C4-2B (cell line): ENCODE results near the gene STK4.

Experiments used
- ZFX ChIP-seq: fragments of 450-650 bp; IDR thresholded peaks from 2 replicates; pipeline ENCODE4 v1.6.1; 2017
- TF ChIP-seq, protein P1 (sequence below): fragments of 450-650 bp; conservative IDR thresholded peaks from 2 replicates; pipeline ENCODE4 v1.5.1; 2017; ENCODE audit warnings: mild to moderate bottlenecking

DNA sequence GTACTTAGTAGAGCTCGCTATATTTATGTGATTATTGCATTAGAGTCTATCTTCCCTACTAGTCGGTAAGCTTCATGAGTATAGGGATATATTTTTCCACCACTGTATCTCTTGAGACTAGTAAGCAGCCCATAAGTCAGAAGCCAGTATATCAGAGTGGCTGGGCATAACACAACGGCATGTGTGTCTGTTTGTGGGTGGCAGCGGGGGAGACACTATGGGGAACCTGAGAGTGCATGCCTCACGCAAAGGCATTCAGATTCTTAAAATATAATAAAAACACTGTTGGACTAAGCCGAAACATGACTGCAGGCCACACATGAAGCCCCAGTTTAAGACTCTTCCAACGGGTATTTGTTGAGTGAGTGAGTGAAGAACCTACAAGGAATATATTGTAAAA, 126.6 kb downstream of the STK4 start:
- TF ChIP-seq, protein P1, sequence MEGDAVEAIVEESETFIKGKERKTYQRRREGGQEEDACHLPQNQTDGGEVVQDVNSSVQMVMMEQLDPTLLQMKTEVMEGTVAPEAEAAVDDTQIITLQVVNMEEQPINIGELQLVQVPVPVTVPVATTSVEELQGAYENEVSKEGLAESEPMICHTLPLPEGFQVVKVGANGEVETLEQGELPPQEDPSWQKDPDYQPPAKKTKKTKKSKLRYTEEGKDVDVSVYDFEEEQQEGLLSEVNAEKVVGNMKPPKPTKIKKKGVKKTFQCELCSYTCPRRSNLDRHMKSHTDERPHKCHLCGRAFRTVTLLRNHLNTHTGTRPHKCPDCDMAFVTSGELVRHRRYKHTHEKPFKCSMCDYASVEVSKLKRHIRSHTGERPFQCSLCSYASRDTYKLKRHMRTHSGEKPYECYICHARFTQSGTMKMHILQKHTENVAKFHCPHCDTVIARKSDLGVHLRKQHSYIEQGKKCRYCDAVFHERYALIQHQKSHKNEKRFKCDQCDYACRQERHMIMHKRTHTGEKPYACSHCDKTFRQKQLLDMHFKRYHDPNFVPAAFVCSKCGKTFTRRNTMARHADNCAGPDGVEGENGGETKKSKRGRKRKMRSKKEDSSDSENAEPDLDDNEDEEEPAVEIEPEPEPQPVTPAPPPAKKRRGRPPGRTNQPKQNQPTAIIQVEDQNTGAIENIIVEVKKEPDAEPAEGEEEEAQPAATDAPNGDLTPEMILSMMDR = no peak
- TF ChIP-seq ZFX = no peak
